Subcutaneous abdominal adipose tissue (tissue), 5 donors: Measurements from ENCODE around the gene PCNA.

Source experiments
- H3K27ac ChIP-seq: one replicate; pipeline ENCODE4 v1.7.0; 2013; ENCODE audit warnings: low read depth, mild to moderate bottlenecking, inconsistent platforms, low read length, moderate library complexity
- H3K27me3 ChIP-seq, 5 donors: one replicate each; pipeline ENCODE4 v1.7.0; 2013; ENCODE audit warnings: low read length in 5 of 5, inconsistent platforms in 1 of 5; ENCODE audit not compliant: control insufficient read depth in 5 of 5, insufficient read depth in 4 of 5
- H3K36me3 ChIP-seq, 5 donors: one replicate each; pipeline ENCODE4 v1.7.0; 2013; ENCODE audit warnings: low read length in 5 of 5; ENCODE audit not compliant: control insufficient read depth in 5 of 5, insufficient read depth in 5 of 5
- H3K4me1 ChIP-seq, 5 donors: one replicate each; pipeline ENCODE4 v1.7.0; 2013; ENCODE audit warnings: low read length in 5 of 5, mild to moderate bottlenecking in 3 of 5, moderate library complexity in 1 of 5; ENCODE audit not compliant: control insufficient read depth in 5 of 5, insufficient read depth in 5 of 5
- H3K4me3 ChIP-seq, 5 donors: one replicate each; pipeline ENCODE4 v1.7.0; 2013; ENCODE audit warnings: low read length in 5 of 5, low read depth in 1 of 5
- H3K9ac ChIP-seq, 5 donors: one replicate each; pipeline ENCODE4 v1.7.0; 2013; ENCODE audit warnings: low read length in 5 of 5, mild to moderate bottlenecking in 4 of 5, moderate library complexity in 3 of 5
- H3K9me3 ChIP-seq, 5 donors: one replicate each; pipeline ENCODE4 v1.7.0; 2013; ENCODE audit warnings: low read length in 5 of 5; ENCODE audit not compliant: control insufficient read depth in 5 of 5
- donor health status: healthy.
- donor health status: healthy.
- donor health status: healthy.
- donor health status: healthy.
- donor health status: healthy.

Gene PCNA

GRCh38 chr20:5153612-5154542, 34.1 kb upstream of the PCNA start:
- H3K9ac ChIP-seq, result peak overlapping the region in 1 of 5 donors; percentile 14
- H3K27me3 ChIP-seq, result no peaks in the 10 kb centered on the region
- H3K36me3 ChIP-seq, result no peaks in the 10 kb centered on the region
- no peaks in the 10 kb centered on the region for H3K9me3 ChIP-seq
- H3K4me3 ChIP-seq, result no peak overlapping the region
- no peak overlapping the region for H3K27ac ChIP-seq
- peaks cover 2 to 44% (median 34%) of the 10 kb centered on the region in 5 donors for H3K4me1 ChIP-seq

- H3K4me1 ChIP-seq, result peaks cover 2 to 51% (median 39%) of the 10 kb centered on the region in 5 donors
These were observed 33.4 kb upstream of the PCNA start for GRCh38 chr20:5153152-5153467.

GRCh38 chr20:5150226-5151076, 30.7 kb upstream of the PCNA start:
- Histone ChIP-seq H3K9ac (no peak overlapping the region), H3K27ac (no peak overlapping the region), H3K4me3 (no peak overlapping the region), H3K36me3 (no peaks in the 10 kb centered on the region), H3K9me3 (no peaks in the 10 kb centered on the region), H3K4me1 (peaks cover 3 to 54% (median 43%) of the 10 kb centered on the region in 5 donors), H3K27me3 (no peaks in the 10 kb centered on the region)

More at GRCh38 chr20:5153152-5153467, 33.4 kb upstream of the PCNA start:
- H3K9ac ChIP-seq, result no peak overlapping the region
- no peaks in the 10 kb centered on the region for H3K9me3 ChIP-seq
- H3K4me3 ChIP-seq, result no peak overlapping the region
- no peaks in the 10 kb centered on the region for H3K36me3 ChIP-seq
- no peak overlapping the region for H3K27ac ChIP-seq
- no peaks in the 10 kb centered on the region for H3K27me3 ChIP-seq

DNA sequence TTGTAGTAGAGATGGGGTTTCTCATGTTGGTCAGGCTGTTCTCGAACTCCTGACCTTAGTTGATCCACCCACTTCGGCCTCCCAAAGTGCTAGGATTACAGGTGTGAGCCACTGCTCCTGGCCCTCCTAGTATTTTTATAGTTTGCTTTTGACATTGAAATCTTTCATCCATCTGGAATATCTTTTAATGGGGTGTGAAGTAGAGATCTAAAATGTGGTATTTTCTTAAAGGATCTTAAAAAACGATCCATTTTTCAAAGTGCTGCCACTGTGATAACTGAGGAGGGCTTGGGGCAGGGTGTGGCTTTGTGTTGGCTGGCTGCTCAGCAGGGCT, 30.1 kb upstream of the PCNA start:
- H3K36me3 ChIP-seq, result no peaks in the 10 kb centered on the region
- no peak overlapping the region for H3K9ac ChIP-seq
- H3K27me3 ChIP-seq, result no peaks in the 10 kb centered on the region
- peaks cover 5 to 58% (median 45%) of the 10 kb centered on the region in 5 donors for H3K4me1 ChIP-seq
- H3K4me3 ChIP-seq, result no peak overlapping the region
- H3K27ac ChIP-seq, result no peak overlapping the region
- no peaks in the 10 kb centered on the region for H3K9me3 ChIP-seq

- H3K4me1 ChIP-seq, result peaks cover 5 to 50% (median 37%) of the 10 kb centered on the region in 5 donors
- no peaks in the 10 kb centered on the region for H3K9me3 ChIP-seq
- H3K36me3 ChIP-seq, result no peaks in the 10 kb centered on the region
- H3K9ac ChIP-seq, result no peak overlapping the region
- H3K4me3 ChIP-seq, result no peak overlapping the region
- H3K27me3 ChIP-seq, result no peaks in the 10 kb centered on the region
- H3K27ac ChIP-seq, result no peak overlapping the region
These were observed 28.8 kb upstream of the PCNA start for GRCh38 chr20:5148581-5148980.

DNA sequence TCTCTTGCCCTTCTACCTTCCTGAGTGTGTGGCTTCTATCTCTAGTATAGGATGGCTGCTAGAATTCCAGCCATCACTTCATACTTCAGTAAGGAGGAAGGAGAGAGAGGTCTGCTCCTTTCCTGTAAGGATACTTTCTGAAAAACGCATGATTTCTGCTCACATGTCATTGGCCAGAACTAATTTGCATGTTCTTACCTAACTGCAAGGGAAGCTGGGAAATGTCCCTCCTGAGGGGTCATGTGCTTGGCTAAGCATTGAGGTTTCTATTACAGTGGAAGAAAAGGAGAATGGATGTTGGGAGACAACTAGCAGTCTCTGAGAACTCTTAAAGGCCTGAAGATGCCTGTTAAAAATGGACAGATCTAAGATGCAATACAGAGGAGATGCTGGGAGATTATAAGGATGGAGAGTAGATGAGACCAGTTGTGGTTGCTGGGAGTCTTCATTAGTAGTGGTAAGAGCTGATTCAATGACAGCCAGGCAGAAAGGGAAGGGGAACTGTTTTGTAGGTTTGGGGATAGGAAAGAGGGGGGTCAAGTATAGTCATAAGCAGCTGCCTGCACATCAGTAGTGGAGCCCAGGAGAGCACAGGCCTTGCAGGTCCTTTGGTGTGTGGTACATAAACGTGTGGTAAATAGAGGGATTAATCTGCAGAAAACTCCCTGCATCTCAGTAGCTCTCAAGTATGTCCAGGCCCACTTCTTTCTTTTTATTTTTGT, 27.3 kb upstream of the PCNA start:
- H3K4me1 ChIP-seq, result peaks cover 5 to 37% (median 28%) of the 10 kb centered on the region in 5 donors
- H3K4me3 ChIP-seq, result no peak overlapping the region
- no peak overlapping the region for H3K27ac ChIP-seq
- H3K9me3 ChIP-seq, result no peaks in the 10 kb centered on the region
- H3K36me3 ChIP-seq, result peaks cover 0 to 3% (median 0%) of the 10 kb centered on the region in 5 donors
- H3K27me3 ChIP-seq, result no peaks in the 10 kb centered on the region
- H3K9ac ChIP-seq, result no peak overlapping the region

- H3K27ac ChIP-seq, result no peak overlapping the region
- no peaks in the 10 kb centered on the region for H3K27me3 ChIP-seq
- H3K4me3 ChIP-seq, result no peak overlapping the region
- H3K9ac ChIP-seq, result no peak overlapping the region
- H3K36me3 ChIP-seq, result peaks cover 0 to 3% (median 0%) of the 10 kb centered on the region in 5 donors
- no peaks in the 10 kb centered on the region for H3K9me3 ChIP-seq
- H3K4me1 ChIP-seq, result peaks cover 5 to 35% (median 28%) of the 10 kb centered on the region in 5 donors
These were observed 26.4 kb upstream of the PCNA start for GRCh38 chr20:5146099-5146668.

GRCh38 chr20:5145365-5146098, 25.8 kb upstream of the PCNA start:
- Histone ChIP-seq H3K4me1 (peaks cover 5 to 35% (median 24%) of the 10 kb centered on the region in 5 donors), H3K27me3 (no peaks in the 10 kb centered on the region), H3K9ac (no peak overlapping the region), H3K27ac (no peak overlapping the region), H3K36me3 (peaks cover 0 to 3% (median 0%) of the 10 kb centered on the region in 5 donors), H3K4me3 (no peak overlapping the region), H3K9me3 (no peaks in the 10 kb centered on the region)

- Histone ChIP-seq H3K27me3 (no peaks in the 10 kb centered on the region), H3K36me3 (peaks cover 0 to 3% (median 0%) of the 10 kb centered on the region in 5 donors), H3K4me1 (peaks cover 2 to 30% (median 18%) of the 10 kb centered on the region in 5 donors), H3K4me3 (no peak overlapping the region), H3K9ac (no peak overlapping the region), H3K9me3 (no peaks in the 10 kb centered on the region), H3K27ac (no peak overlapping the region)
These were observed 24.1 kb upstream of the PCNA start for GRCh38 chr20:5143851-5144250.
